Calu3 (cell line): ENCODE data around the gene SMPD3. TPM values are rescaled to one million over a fixed set of nuclear protein-coding genes. Genes with fewer than 3 reads are reported as not detected.

Source experiments
- BruUV-seq: library from RNA; stranded (reverse); fragments of 400-500 nt; replicated peaks from 2 replicates; lab custom pipeline; 2021; lab: Mats Ljungman, UMichigan
- CTCF ChIA-PET: fragments of 300-600 bp; sonication (Branson Sonifier 250); formaldehyde crosslinking; loops from one replicate; lab custom pipeline; 2022; ENCODE audit warnings: antibody characterized with exemption; lab: Charles Lee
- DNase-seq: peaks from one replicate; pipeline ENCODE4 v3.0.0; 2022
- H3K27ac Mint-ChIP-seq: one replicate; pipeline ENCODE4 v1.8.0; 2022; ENCODE audit warnings: mixed read lengths; ENCODE audit not compliant: unreplicated experiment
- H3K27me3 Mint-ChIP-seq: one replicate; pipeline ENCODE4 v1.8.0; 2022; ENCODE audit warnings: mixed read lengths; ENCODE audit not compliant: unreplicated experiment
- H3K36me3 Mint-ChIP-seq: one replicate; pipeline ENCODE4 v1.8.0; 2022; ENCODE audit warnings: mild to moderate bottlenecking, moderate library complexity, mixed read lengths; ENCODE audit not compliant: insufficient read depth, unreplicated experiment
- H3K4me1 Mint-ChIP-seq: one replicate; pipeline ENCODE4 v1.8.0; 2022; ENCODE audit warnings: mild to moderate bottlenecking, low read depth, mixed read lengths; ENCODE audit not compliant: unreplicated experiment
- H3K4me3 Mint-ChIP-seq: one replicate; pipeline ENCODE4 v1.8.0; 2022; ENCODE audit warnings: mild to moderate bottlenecking, low read depth, moderate library complexity, mixed read lengths; ENCODE audit not compliant: unreplicated experiment
- H3K9me3 Mint-ChIP-seq: one replicate; pipeline ENCODE4 v1.8.0; 2022; ENCODE audit warnings: low read depth, mixed read lengths; ENCODE audit not compliant: unreplicated experiment
- CTCF ChIP-seq: fragments of 200-600 bp; IDR thresholded peaks from one replicate; pipeline ENCODE4 v1.8.0; 2022; ENCODE audit warnings: antibody characterized with exemption; ENCODE audit not compliant: unreplicated experiment
- intact Hi-C: fragments of 100-400 bp; cut with micrococcal nuclease; formaldehyde crosslinking; loops from one replicate; pipeline ENCODE4 v1.10.0; 2022; ENCODE audit not compliant: unreplicated experiment
- total RNA-seq: library from RNA; stranded (reverse); gene quantifications from 2 replicates; pipeline ENCODE4 v1.2.3, GENCODE V29; 2022

Gene SMPD3
- total RNA-seq, 1 experiment from 2014 or later = 0.42 TPM

DNA sequence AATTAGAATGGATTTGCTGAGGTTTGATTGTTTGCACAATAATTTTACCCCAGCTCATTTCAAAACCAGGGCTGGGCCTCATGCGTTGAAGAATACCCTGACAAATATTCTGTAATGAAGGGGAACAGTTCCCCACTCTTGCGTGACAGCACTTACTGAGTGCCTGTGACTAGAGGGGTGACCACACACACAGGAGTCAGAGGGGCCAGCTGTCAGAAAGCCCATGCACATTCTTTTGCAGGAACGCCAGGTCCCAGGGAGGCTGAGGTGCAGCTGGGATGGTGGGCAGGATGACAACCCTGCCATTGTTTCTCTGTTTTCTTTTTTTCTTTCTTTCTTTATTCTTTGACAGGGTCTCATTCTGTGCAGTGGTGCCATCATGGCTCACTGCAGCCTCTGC lies 44.6 kb downstream of the SMPD3 start:
- CTCF ChIA-PET = no interaction called here
- Mint-ChIP-seq H3K27me3 (peaks cover 24% of the 10 kb centered on the region), H3K4me1 (peaks cover 6% of the 10 kb centered on the region), H3K9me3 (no peaks in the 10 kb centered on the region), H3K36me3 (no peaks in the 10 kb centered on the region), H3K4me3 (no peak overlapping the region), H3K27ac (no peak overlapping the region)
- DNase-seq = no peak
- intact Hi-C loops = no loop called here
- no peak for TF ChIP-seq CTCF
- no TSS peak for BruUV-seq

- intact Hi-C loops = no loop called here
- Mint-ChIP-seq H3K4me1 (peaks cover 6% of the 10 kb centered on the region), H3K27ac (no peak overlapping the region), H3K9me3 (no peaks in the 10 kb centered on the region), H3K27me3 (peaks cover 24% of the 10 kb centered on the region), H3K36me3 (no peaks in the 10 kb centered on the region), H3K4me3 (no peak overlapping the region)
- DNase-seq = no peak
- no peak for TF ChIP-seq CTCF
- CTCF ChIA-PET = no interaction called here
- BruUV-seq = no TSS peak
Observed at GRCh38 chr16:68403177-68403576, 45.1 kb downstream of the SMPD3 start.

DNA sequence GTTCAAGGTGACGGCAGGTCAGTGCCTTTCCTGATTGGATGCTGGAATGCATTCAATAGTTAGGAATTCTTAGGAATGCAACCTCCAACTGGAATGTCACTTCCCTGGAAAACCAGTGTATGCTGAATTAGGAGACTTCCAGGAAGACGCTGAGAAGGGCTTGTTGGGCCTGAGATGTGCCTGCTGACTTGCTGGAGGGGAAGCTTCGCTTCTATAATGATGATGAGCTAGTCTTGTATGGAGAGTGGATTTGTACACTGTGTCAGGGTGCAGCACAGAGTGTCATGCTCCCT lies 45.6 kb downstream of the SMPD3 start:
- peaks cover 6% of the 10 kb centered on the region for H3K4me1 Mint-ChIP-seq
- intact Hi-C loops = no loop called here
- H3K36me3 Mint-ChIP-seq = no peaks in the 10 kb centered on the region
- no peaks in the 10 kb centered on the region for H3K9me3 Mint-ChIP-seq
- H3K27ac Mint-ChIP-seq = no peak overlapping the region
- BruUV-seq = no TSS peak
- H3K27me3 Mint-ChIP-seq = peaks cover 29% of the 10 kb centered on the region
- no peak for TF ChIP-seq CTCF
- CTCF ChIA-PET = no interaction called here
- no peak overlapping the region for H3K4me3 Mint-ChIP-seq
- DNase-seq = no peak

DNA sequence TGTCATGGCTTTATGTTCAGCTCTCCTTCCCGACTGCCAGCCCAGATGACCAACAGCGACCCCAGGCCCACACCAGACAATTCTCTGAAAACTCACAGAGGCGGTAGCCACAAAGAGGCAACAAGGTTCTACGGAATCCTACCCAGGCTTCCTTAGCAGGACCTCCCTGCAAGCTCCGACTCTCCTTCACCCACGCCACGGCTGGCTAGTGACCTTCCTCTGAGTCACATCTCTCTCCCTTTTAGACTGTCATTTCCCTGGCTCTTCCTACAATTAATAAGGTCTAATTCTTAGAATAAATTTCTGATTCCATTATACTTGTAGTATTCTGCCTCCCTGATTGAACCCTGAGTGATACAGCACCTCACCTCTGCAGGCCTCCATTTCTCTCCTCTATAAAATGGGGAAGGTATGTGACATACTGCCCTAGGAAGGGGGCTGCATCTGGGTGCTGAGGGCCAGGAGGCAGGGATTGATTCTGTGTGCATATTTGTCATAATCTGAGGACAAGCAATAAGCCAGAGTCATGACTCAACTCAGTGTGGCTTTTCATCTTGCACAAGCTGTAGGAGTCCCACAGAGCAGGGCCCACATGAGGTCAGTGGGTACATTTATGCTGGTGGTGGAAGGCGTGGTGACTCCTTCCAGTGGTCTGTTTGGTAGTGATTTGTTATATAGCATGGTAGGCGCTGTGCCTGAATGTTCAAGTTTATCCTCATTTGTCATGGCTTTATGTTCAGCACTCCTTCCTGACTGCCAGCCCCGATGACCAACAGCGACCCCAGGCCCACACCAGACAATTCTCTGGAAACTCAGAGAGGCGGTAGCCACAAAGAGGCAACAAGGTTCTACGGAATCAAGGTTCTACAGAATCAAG lies 46.2 kb downstream of the SMPD3 start:
- Mint-ChIP-seq H3K27ac (no peak overlapping the region), H3K4me3 (no peak overlapping the region), H3K27me3 (peaks cover 33% of the 10 kb centered on the region), H3K4me1 (peaks cover 6% of the 10 kb centered on the region), H3K9me3 (no peaks in the 10 kb centered on the region), H3K36me3 (no peaks in the 10 kb centered on the region)
- CTCF ChIA-PET = no interaction called here
- intact Hi-C loops = no loop called here
- no TSS peak for BruUV-seq
- DNase-seq = no peak
- TF ChIP-seq CTCF = no peak
